IPS-NIHi11 (cell line): ENCODE measurements around the gene MTARC1.

ENCODE experiments used
- DNase-seq: peaks from one replicate; pipeline ENCODE4 v3.0.0; 2012; ENCODE audit warnings: mixed read lengths, low spot score

Gene MTARC1

DNA sequence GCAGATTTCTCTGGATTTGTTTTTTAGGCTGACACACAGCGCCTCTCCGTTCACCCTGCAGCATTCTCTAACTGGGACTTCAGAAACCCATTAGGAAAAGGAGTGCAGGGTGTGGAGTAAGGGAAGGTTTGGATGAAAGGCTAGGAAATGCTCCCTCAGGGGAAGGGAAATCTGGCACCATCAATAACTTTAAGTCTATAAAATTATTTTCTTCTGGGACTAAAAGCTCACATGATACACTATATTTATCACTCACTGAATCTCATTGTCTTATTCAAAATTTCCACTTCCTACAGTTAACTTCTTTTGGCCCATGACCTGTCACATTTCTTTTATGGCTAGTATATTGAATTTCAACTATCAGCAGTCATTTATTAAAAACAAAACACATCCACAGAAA is 46.7 kb downstream of the MTARC1 start:
- DNase-seq: no peak

DNA sequence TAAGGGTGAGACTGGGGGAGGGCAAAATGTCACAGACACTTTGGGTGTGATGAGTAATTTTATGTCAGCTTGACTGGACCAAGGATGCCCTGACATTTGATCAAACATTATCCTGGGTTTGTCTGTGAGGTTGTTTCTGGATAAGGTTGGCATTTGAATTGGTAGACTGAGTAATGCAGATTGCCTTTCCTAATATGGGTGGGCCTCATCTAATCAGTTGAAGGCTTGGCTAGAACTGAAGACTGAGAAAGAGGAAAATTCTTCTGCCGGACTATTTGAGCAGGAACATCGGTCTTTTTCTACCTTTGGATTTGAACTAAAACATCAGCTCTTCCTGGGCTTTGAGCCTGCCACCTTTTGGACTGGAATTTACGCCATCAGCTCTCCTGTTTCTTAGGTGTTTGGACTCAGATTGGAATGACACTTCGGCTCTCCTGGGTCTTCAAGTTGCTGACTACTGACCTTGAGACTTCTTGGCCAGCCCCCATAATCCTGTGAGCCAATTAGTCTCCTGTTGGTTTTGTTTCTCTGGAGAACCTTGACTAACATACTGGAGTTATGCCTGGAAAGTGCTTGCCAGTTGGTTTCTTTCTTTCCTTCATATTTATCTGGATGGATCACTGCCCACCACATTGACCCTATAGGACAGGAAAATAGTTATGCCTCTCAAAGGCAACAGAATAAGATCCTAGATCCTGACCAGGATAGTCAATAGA is 47.6 kb downstream of the MTARC1 start:
- no peak for DNase-seq
